T-cell (primary cell): Measurements from ENCODE around the gene ST6GALNAC6. TPM values are rescaled to one million over a fixed set of nuclear protein-coding genes. Genes with fewer than 3 reads are reported as not detected.

ENCODE experiments used
- ATAC-seq, 4 experiments: fragments of 200-7000 bp in 3 of 4; fragments of 150-1000 bp in 1 of 4; cut with Tn5 transposase; replicated peaks in 1 of 4; 1 replicate in 3 of 4; 2 replicates in 1 of 4; pipeline ENCODE4 v1.10.0; 2021; ENCODE audit warnings: moderate library complexity in 3 of 4, mild to moderate bottlenecking in 2 of 4, moderate number of reproducible peaks in 1 of 4
- CTCF ChIA-PET, 2 donors: fragments of 300-600 bp; sonication (Branson Sonifier 250); formaldehyde crosslinking; loops; one replicate each; lab custom pipeline; 2022; ENCODE audit warnings: antibody characterized with exemption in 2 of 2; lab: Charles Lee
- POLR2A ChIA-PET, 2 donors: fragments of 300-600 bp; sonication (Branson Sonifier 250); formaldehyde crosslinking; loops; one replicate each; lab custom pipeline; 2022; ENCODE audit warnings: antibody characterized with exemption in 2 of 2; lab: Charles Lee
- DNase-seq, 35 experiments: peaks; one replicate each; pipeline versions ENCODE4 v3.0.0 to v3.0.0-alpha.2; 2013 to 2023
- H3K27ac ChIP-seq: one replicate; pipeline ENCODE4 v1.5.1; 2013; ENCODE audit warnings: low read length
- H3K27me3 ChIP-seq, 2 experiments: replicated peaks in 1 of 2; 1 replicate in 1 of 2; 2 replicates in 1 of 2; pipeline versions ENCODE4 v1.6.1 to v1.7.0; 2013; ENCODE audit warnings: low read length in 1 of 2, mixed read lengths in 1 of 2; ENCODE audit not compliant: control insufficient read depth in 2 of 2, insufficient read depth in 2 of 2; ENCODE audit errors: extremely low read depth in 1 of 2
- H3K36me3 ChIP-seq, 2 donors: 1 replicate in 1 of 2; 2 replicates in 1 of 2; pipeline versions ENCODE4 v1.6.1 to v1.7.0; 2013; ENCODE audit warnings: low read length in 1 of 2; ENCODE audit not compliant: control insufficient read depth in 2 of 2, insufficient read depth in 1 of 2; ENCODE audit errors: extremely low read depth in 1 of 2
- H3K4me1 ChIP-seq, 2 experiments: 1 replicate in 1 of 2; 2 replicates in 1 of 2; pipeline versions ENCODE4 v1.6.1 to v1.7.0; 2013; ENCODE audit warnings: low read length in 2 of 2, mixed read lengths in 1 of 2; ENCODE audit not compliant: insufficient read depth in 2 of 2, control insufficient read depth in 1 of 2; ENCODE audit errors: extremely low read depth in 1 of 2
- H3K4me3 ChIP-seq, 2 donors: 1 replicate in 1 of 2; 2 replicates in 1 of 2; pipeline versions ENCODE4 v1.5.1 to v1.7.0; 2013; ENCODE audit warnings: mild to moderate bottlenecking in 2 of 2, low read length in 1 of 2, moderate library complexity in 1 of 2; ENCODE audit not compliant: control insufficient read depth in 1 of 2; ENCODE audit errors: extremely low read depth in 1 of 2
- H3K9me3 ChIP-seq: 2 replicates; pipeline ENCODE4 v1.7.0; 2013
- H3K27ac Mint-ChIP-seq, 2 donors: one replicate each; pipeline ENCODE4 v1.8.0; 2020 to 2021; ENCODE audit warnings: mild to moderate bottlenecking in 2 of 2, mixed read lengths in 2 of 2
- H3K27me3 Mint-ChIP-seq, 2 donors: one replicate each; pipeline ENCODE4 v1.8.0; 2021 to 2022; ENCODE audit warnings: mixed read lengths in 2 of 2
- H3K36me3 Mint-ChIP-seq: one replicate; pipeline ENCODE4 v1.8.0; 2021; ENCODE audit warnings: mixed read lengths
- H3K4me1 Mint-ChIP-seq, 3 donors: one replicate each; pipeline ENCODE4 v1.8.0; 2020 to 2022; ENCODE audit warnings: mixed read lengths in 3 of 3, mild to moderate bottlenecking in 1 of 3
- H3K4me3 Mint-ChIP-seq, 3 donors: one replicate each; pipeline ENCODE4 v1.8.0; 2020 to 2022; ENCODE audit warnings: mild to moderate bottlenecking in 3 of 3, mixed read lengths in 3 of 3, moderate library complexity in 3 of 3
- H3K9me3 Mint-ChIP-seq, 3 donors: one replicate each; pipeline ENCODE4 v1.8.0; 2020 to 2022; ENCODE audit warnings: mixed read lengths in 3 of 3
- WGBS: methylation state at CpG from one replicate; pipeline ENCODE4 v1.1.5; 2013; ENCODE audit warnings: missing lambda C conversion rate; ENCODE audit not compliant: insufficient coverage; 5-methylcytosine and 5-hydroxymethylcytosine counted together
- total RNA-seq, 35 experiments: library from RNA in 6 of 35; stranded (reverse) in 6 of 35; fragments of 120-200 nt in 1 of 35; gene quantifications; one replicate each; pipeline versions ENCODE4 v1.2.1 to v1.2.4 and lab custom pipeline; 2013 to 2026

ST6GALNAC6 gene
- total RNA-seq, 5 donors from 2014 or later (not counting 1 experiment from before 2014, with no cell fraction given), result 73.0 to 123 (median 86.3) TPM

GRCh38 chr9:127897193-127897692 lies 2.2 kb downstream of the ST6GALNAC6 start:
- H3K27me3 ChIP-seq, result no peaks in the 10 kb centered on the region
- Mint-ChIP-seq H3K27ac (peak overlapping the region in 1 of 2 donors; percentile 55), H3K4me1 (peaks cover 38 to 47% (median 40%) of the 10 kb centered on the region in 3 donors), H3K27me3 (no peaks in the 10 kb centered on the region), H3K9me3 (peaks cover 0 to 8% (median 0%) of the 10 kb centered on the region in 3 donors), H3K4me3 (peak overlapping the region; percentile 43 to 87 (median 62)), H3K36me3 (peaks cover 45% of the 10 kb centered on the region)
- no peak overlapping the region for H3K4me3 ChIP-seq
- ChIA-PET CTCF (interaction anchor here in 1 of 2 donors (0.6 kb wide), 1 partner anchor 31 kb away, joined by 4 read pairs; no protein-coding TSS in a partner anchor), POLR2A (interaction anchor here in 1 of 2 donors (0.5 kb wide), 1 partner anchor 184 kb away, joined by 7 read pairs; no protein-coding TSS in a partner anchor)
- H3K36me3 ChIP-seq, result peaks cover 16 to 44% of the 10 kb centered on the region in 2 donors
- H3K4me1 ChIP-seq, result peaks cover 7 to 46% of the 10 kb centered on the region in 2 experiments
- H3K27ac ChIP-seq, result peak overlapping the region; percentile 11
- peak in 1 of 4 experiments; percentile 22 for ATAC-seq
- WGBS, result 50% methylated on average over 9 of the region's 19 CpGs
- DNase-seq, result peak in 8 of 35 experiments; percentile 28 to 45 (median 34)
- no peaks in the 10 kb centered on the region for H3K9me3 ChIP-seq

- Histone ChIP-seq H3K4me3 (no peak overlapping the region), H3K9me3 (no peaks in the 10 kb centered on the region), H3K4me1 (peaks cover 6 to 40% of the 10 kb centered on the region in 2 experiments), H3K27ac (no peak overlapping the region), H3K36me3 (peaks cover 16 to 47% of the 10 kb centered on the region in 2 donors), H3K27me3 (no peaks in the 10 kb centered on the region)
- peaks cover 47% of the 10 kb centered on the region for H3K36me3 Mint-ChIP-seq
- H3K9me3 Mint-ChIP-seq, result peaks cover 0 to 8% (median 0%) of the 10 kb centered on the region in 3 donors
- H3K4me1 Mint-ChIP-seq, result peaks cover 35 to 42% (median 38%) of the 10 kb centered on the region in 3 donors
- no peak for DNase-seq
- peak overlapping the region in 1 of 3 donors; percentile 87 for H3K4me3 Mint-ChIP-seq
- H3K27ac Mint-ChIP-seq, result peak overlapping the region; percentile 55 to 78
- WGBS, result 98% methylated on average over 8 of the region's 16 CpGs
- ATAC-seq, result no peak
- H3K27me3 Mint-ChIP-seq, result no peaks in the 10 kb centered on the region
- CTCF ChIA-PET, result interaction anchor here in 1 of 2 donors (0.6 kb wide), 1 partner anchor 26 kb away, joined by 5 read pairs; no protein-coding TSS in a partner anchor
- POLR2A ChIA-PET, result interaction anchor here in 1 of 2 donors (0.5 kb wide), 1 partner anchor 183 kb away, joined by 7 read pairs; no protein-coding TSS in a partner anchor
These were observed 2.8 kb downstream of the ST6GALNAC6 start for GRCh38 chr9:127896395-127897192.

DNA sequence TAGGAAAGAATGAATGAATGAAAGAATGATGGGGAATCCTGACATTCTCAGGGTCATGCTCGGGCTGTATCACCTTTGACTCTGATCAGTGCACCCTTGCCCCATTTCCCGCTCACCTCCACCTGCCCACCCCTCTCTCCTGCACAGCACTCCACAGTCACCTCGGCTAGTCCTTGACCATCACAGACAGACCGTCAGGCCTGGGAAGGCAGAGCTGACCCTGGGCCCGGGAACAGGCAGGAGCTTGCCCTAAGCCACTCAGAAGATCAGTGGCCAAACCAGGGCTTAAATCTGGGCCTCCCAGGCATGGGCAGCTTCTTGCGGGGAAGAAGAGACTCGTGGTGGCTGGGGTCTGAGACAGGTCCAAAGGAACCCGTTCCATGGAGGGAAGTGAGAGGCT lies 3.6 kb downstream of the ST6GALNAC6 start:
- ChIA-PET CTCF (interaction anchor here in 1 of 2 donors (0.6 kb wide), 1 partner anchor 26 kb away, joined by 5 read pairs; no protein-coding TSS in a partner anchor), POLR2A (no interaction called here)
- Histone ChIP-seq H3K4me1 (peaks cover 6 to 38% of the 10 kb centered on the region in 2 experiments), H3K9me3 (no peaks in the 10 kb centered on the region), H3K4me3 (no peak overlapping the region), H3K27me3 (no peaks in the 10 kb centered on the region), H3K36me3 (peaks cover 20 to 51% of the 10 kb centered on the region in 2 donors), H3K27ac (no peak overlapping the region)
- ATAC-seq, result no peak
- no peaks in the 10 kb centered on the region for H3K27me3 Mint-ChIP-seq
- DNase-seq, result no peak
- H3K27ac Mint-ChIP-seq, result peak overlapping the region; percentile 23 to 44
- no peak overlapping the region for H3K4me3 Mint-ChIP-seq
- peaks cover 52% of the 10 kb centered on the region for H3K36me3 Mint-ChIP-seq
- H3K9me3 Mint-ChIP-seq, result peaks cover 0 to 8% (median 0%) of the 10 kb centered on the region in 3 donors
- WGBS, result 100% methylated on average over 7 of the region's 8 CpGs
- peaks cover 30 to 39% (median 32%) of the 10 kb centered on the region in 3 donors for H3K4me1 Mint-ChIP-seq

GRCh38 chr9:127893392-127893791 lies 6.0 kb downstream of the ST6GALNAC6 start:
- Histone ChIP-seq H3K4me1 (peaks cover under 1 to 20% of the 10 kb centered on the region in 2 experiments), H3K36me3 (peaks cover 24 to 63% of the 10 kb centered on the region in 2 donors), H3K4me3 (no peak overlapping the region), H3K27ac (no peak overlapping the region), H3K9me3 (no peaks in the 10 kb centered on the region), H3K27me3 (no peaks in the 10 kb centered on the region)
- ChIA-PET CTCF (interaction anchor here in 1 of 2 donors (0.6 kb wide), 1 partner anchor 355 kb away, joined by 3 read pairs; no protein-coding TSS in a partner anchor), POLR2A (no interaction called here)
- WGBS, result 100% methylated on average over 3 of the region's 4 CpGs
- peaks cover 21 to 29% (median 22%) of the 10 kb centered on the region in 3 donors for H3K4me1 Mint-ChIP-seq
- no peaks in the 10 kb centered on the region for H3K27me3 Mint-ChIP-seq
- peaks cover 0 to 8% (median 0%) of the 10 kb centered on the region in 3 donors for H3K9me3 Mint-ChIP-seq
- no peak for DNase-seq
- no peak overlapping the region for H3K27ac Mint-ChIP-seq
- H3K4me3 Mint-ChIP-seq, result no peak overlapping the region
- H3K36me3 Mint-ChIP-seq, result peaks cover 63% of the 10 kb centered on the region
- ATAC-seq, result no peak

- CTCF ChIA-PET, result interaction anchor here in 1 of 2 donors (0.6 kb wide), 1 partner anchor 356 kb away, joined by 3 read pairs; no protein-coding TSS in a partner anchor
These were observed 6.6 kb downstream of the ST6GALNAC6 start for GRCh38 chr9:127892831-127893230.

DNA sequence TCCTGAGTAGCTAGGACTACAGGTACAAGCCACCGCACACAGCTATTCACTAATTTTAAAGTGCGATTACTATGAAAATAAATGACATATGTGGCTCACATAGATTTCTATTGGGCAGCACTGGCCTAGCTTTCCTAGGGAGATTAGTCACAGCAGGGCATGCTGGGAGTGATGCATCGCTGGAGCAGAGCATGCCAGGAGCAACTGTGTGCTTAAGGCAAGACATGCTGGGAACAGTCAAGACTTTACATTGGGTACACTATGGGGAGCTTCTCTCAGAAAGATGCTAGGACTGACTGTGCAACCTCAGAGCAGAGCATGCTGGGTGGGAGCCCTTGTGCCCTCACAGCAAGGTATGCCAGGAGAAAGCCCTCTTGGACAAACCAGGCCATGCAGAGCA lies 9.3 kb downstream of the ST6GALNAC6 start:
- ATAC-seq, result no peak
- no peak overlapping the region for H3K4me3 ChIP-seq
- no peak overlapping the region for H3K27ac ChIP-seq
- no peak for DNase-seq
- H3K36me3 Mint-ChIP-seq, result peaks cover 63% of the 10 kb centered on the region
- peaks cover 0 to 8% (median 0%) of the 10 kb centered on the region in 3 donors for H3K9me3 Mint-ChIP-seq
- CTCF ChIA-PET, result no interaction called here
- H3K4me1 Mint-ChIP-seq, result peaks cover 8 to 20% (median 13%) of the 10 kb centered on the region in 3 donors
- POLR2A ChIA-PET, result no interaction called here
- 100% methylated on average over 1 of the region's 3 CpGs for WGBS
- H3K9me3 ChIP-seq, result no peaks in the 10 kb centered on the region
- no peak overlapping the region for H3K4me3 Mint-ChIP-seq
- H3K27me3 Mint-ChIP-seq, result no peaks in the 10 kb centered on the region
- peaks cover 20 to 75% of the 10 kb centered on the region in 2 donors for H3K36me3 ChIP-seq
- no peaks in the 10 kb centered on the region for H3K27me3 ChIP-seq
- no peak overlapping the region for H3K27ac Mint-ChIP-seq
- peaks cover 0 to 7% of the 10 kb centered on the region in 2 experiments for H3K4me1 ChIP-seq

More at GRCh38 chr9:127892831-127893230, 6.6 kb downstream of the ST6GALNAC6 start:
- H3K27ac Mint-ChIP-seq, result peak overlapping the region; percentile 26 to 60
- H3K4me1 Mint-ChIP-seq, result peaks cover 15 to 26% (median 18%) of the 10 kb centered on the region in 3 donors
- H3K9me3 Mint-ChIP-seq, result peaks cover 0 to 8% (median 0%) of the 10 kb centered on the region in 3 donors
- Histone ChIP-seq H3K4me1 (peaks cover 0 to 16% of the 10 kb centered on the region in 2 experiments), H3K36me3 (peaks cover 24 to 65% of the 10 kb centered on the region in 2 donors), H3K4me3 (no peak overlapping the region), H3K27me3 (no peaks in the 10 kb centered on the region), H3K27ac (no peak overlapping the region), H3K9me3 (no peaks in the 10 kb centered on the region)
- H3K27me3 Mint-ChIP-seq, result no peaks in the 10 kb centered on the region
- ATAC-seq, result no peak
- peaks cover 64% of the 10 kb centered on the region for H3K36me3 Mint-ChIP-seq
- 100% methylated on average over 5 of the region's 6 CpGs for WGBS
- DNase-seq, result no peak
- POLR2A ChIA-PET, result no interaction called here
- H3K4me3 Mint-ChIP-seq, result no peak overlapping the region
